GM21447 (cell line): ENCODE measurements around the gene MAD2L2.
A peak's percentile ranks its signal among the peaks of the same experiment; 100 is the strongest.

Source experiments
- ATAC-seq: cut with Tn5 transposase; IDR thresholded peaks from one replicate; pipeline ENCODE4 v1.9.1; 2021; ENCODE audit not compliant: unreplicated experiment

Gene MAD2L2

DNA sequence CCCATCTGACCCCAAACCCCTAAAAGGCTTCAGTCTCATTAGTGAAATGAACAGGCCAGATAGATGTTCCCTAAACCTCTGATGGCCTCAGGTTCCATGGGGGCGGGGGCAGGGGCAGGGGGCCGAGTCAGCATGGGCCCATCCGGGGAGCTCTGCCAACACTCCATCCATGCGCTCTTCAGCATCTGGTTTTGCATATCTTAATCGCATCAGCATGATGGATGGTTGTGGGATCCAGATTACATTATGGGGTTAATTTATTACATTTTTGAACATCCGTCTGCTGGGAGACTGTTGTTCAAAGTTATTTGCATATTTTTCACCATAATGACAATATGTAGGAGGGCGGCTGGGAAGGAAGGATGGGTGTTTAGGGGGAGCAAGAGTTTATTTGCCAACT lies 3.1 kb upstream of the MAD2L2 start:
- no peak for ATAC-seq

DNA sequence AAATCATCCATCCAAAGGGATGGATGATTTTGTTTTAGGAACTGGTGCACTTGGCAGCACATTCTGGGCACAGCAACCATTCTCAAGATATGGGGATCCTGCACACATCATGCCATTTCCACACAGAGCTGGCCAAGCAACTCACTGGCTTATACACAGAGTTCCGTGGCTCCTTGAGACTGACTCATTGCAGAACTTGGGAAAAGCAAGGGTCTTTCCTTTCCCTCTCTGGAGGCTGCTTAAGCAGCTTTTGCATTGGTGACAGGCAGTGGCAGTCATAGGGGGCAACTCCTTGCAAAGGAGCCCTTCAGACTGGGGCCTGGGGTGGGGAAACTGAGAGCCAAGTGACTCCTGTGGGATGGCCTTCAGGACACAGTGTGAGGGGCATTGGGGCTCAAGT lies 1.9 kb upstream of the MAD2L2 start:
- no peak for ATAC-seq

- no peak for ATAC-seq
Measured at GRCh38 chr1:11682287-11682771, 1.4 kb upstream of the MAD2L2 start.

GRCh38 chr1:11680270-11681070 lies 478 bp downstream of the MAD2L2 start:
- peak; percentile 24 for ATAC-seq

DNA sequence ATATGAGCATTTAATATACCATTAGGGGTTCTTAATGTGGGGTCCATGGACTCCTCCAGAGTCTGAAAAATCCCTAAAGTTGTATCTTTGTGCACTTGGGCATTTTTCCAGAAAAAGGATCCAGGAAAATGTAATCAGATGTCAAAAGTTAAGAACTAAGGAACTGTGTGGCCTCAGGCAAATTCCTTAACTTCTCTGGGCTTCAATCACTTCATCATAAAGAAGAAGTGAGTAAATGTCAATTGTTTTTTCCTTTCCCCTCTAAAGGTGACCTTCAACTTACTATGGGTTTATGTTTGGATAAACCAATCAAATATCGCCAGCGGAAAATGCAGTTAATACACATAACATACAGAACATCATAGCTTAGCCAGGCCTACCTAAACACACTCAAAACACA lies 2.5 kb downstream of the MAD2L2 start:
- ATAC-seq: no peak

GRCh38 chr1:11676386-11677103 lies 4.4 kb downstream of the MAD2L2 start:
- no peak for ATAC-seq

GRCh38 chr1:11675325-11675724 lies 5.6 kb downstream of the MAD2L2 start:
- no peak for ATAC-seq

DNA sequence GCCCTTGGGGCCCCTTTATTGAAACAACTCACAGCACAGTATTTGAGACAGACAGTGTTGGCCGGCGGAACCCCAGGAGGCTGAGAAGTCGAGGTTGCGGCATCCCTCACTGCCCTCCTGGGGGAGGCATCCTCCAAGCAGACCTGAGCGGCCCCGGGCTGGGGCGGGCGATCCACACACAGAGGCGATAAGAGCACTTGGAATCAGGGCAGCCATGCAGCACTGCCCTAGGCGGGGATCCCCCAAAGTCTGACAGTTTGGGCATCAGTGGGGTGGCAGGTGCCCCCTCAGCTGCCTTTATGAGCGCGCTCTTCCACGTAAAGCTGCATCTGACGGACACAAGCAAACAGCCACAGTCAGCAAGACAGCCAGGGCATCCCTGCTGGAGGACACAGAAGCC lies 6.5 kb downstream of the MAD2L2 start:
- ATAC-seq: no peak

GRCh38 chr1:11673089-11673769 lies 7.7 kb downstream of the MAD2L2 start:
- ATAC-seq: no peak

GRCh38 chr1:11671544-11672286 lies 9.2 kb downstream of the MAD2L2 start:
- ATAC-seq: no peak

DNA sequence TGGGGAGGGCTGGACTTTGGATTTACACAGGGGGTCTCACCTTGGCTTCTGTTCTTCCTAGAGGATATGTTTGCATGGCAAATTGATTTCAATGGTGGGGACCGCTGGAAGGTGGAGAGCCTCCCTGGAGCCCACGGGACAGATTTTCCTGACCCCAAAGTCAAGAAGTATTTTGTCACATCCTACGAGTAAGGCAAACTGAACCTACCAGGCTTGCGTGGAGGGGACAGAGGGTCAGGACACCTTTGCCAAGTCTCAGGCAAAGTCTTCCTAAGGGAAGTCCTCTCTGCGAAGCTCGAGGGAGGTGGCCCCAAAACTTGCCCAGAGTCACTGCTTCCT lies 9.8 kb downstream of the MAD2L2 start:
- ATAC-seq: no peak

DNA sequence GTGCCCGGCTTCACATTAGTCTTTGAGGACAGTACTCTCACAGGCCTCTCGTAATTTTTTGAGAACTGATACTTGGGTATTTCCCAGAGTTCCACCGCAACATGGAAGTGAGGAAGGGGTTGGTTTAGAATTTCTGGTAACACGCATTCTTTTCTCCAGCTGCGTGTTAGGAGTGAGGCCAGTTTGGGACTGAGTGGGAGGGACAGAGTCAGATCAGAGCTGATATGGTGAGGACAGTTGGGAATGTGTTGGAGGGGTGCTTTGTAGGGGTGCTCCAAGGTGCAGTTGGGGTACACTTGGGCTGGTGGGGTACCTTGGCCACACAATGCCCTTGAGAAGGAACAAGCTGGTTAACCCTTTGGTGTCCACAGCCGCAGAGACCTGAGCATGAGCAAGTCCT lies 10.2 kb downstream of the MAD2L2 start:
- no peak for ATAC-seq

DNA sequence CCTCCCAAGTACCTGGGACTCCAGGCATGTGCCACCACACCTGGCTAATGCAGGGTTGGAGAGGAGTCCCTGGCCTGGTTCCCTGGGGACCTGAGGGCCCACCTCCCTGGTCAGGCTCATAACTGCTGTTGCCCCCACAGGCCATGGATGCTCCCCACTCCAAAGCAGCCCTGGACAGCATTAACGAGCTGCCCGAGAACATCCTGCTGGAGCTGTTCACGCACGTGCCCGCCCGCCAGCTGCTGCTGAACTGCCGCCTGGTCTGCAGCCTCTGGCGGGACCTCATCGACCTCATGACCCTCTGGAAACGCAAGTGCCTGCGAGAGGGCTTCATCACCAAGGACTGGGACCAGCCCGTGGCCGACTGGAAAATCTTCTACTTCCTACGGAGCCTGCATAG lies 12.4 kb downstream of the MAD2L2 start:
- ATAC-seq: no peak

DNA sequence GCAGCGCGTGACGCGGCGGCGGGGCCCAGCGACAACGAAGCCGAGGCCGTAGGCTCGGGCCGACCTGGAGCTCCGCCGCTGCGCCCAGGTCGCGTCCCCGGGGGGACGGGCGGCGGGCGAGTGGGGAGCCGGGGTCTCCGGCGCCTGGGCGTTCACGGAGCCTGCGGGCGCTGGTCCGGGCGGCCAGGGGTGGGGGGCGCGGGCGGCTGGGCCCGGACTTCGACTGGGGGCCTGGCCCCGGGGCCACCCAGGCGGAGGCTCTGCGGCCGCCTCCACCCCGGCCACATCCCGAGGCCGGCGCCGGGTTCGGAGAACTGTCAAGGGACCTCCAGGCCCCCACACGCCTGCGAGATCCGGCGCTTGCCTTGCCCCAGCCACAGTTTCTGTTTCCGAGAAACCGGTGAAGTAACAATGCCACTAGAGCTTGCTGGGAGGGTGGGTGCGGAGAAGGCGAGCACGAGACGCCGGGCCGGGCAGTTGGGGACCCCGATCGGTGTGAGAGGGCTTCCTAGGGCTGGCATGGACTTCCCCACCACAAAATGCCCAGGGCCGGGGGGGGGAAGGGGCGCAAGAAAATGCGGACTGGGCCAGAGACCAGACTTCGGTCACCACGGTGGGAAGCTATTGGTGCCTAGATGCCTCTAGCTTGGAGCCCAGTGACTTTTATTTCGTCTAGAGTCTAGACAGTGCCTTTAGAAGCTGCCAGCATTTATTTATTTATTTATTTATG lies 16.4 kb downstream of the MAD2L2 start:
- peak; percentile 37 for ATAC-seq

GRCh38 chr1:11661103-11661502 lies 19.8 kb downstream of the MAD2L2 start:
- no peak for ATAC-seq

GRCh38 chr1:11659748-11660147 lies 21.2 kb downstream of the MAD2L2 start:
- ATAC-seq: no peak

DNA sequence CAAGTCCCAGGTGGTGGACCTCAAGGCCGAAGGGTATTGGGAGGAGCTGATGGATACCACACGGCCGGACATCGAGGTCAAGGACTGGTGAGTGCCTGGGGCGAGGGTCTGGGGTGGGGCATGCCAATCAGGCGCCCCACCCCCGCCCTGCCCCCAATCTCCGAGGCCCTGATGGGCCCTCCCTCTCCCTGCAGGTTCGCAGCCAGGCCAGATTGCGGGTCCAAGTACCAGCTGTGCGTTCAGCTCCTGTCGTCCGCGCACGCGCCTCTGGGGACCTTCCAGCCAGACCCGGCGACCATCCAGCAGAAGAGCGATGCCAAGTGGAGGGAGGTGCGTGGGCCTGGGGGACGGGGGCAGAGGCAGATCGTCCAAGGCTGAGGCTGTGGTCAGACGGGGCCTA lies 22.4 kb downstream of the MAD2L2 start:
- ATAC-seq: no peak

DNA sequence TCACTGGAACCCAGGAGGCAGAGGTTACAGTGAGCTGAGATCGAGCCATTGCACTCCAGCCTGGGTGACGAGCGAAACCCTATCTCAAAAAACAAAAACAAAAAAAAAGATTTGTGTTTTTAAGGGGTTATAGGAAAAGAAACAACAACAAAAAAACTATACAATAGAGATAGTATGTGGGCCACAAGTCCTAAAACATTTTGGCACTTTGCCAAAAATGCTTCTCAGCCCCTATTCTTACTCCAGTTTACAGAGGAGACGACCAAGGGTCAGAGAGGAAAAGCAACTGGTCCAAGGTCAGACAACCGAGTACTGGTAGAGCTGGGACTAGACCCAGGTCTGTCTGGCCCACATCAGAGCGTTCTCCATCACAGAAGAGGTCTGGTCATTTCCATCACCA lies 23.3 kb downstream of the MAD2L2 start:
- no peak for ATAC-seq

GRCh38 chr1:11654939-11655808 lies 25.8 kb downstream of the MAD2L2 start:
- ATAC-seq: peak; percentile 27
